T-helper 1 cell treated with Interleukin-12 subunit alpha and Interleukin-12 subunit beta and Interleukin-4 antibody, amounts not matched to agents 30 ng/mL and 1 ng/mL, for 36 hours (primary cell): Measurements from ENCODE around the gene NUP98. TPM values are rescaled to one million over a fixed set of nuclear protein-coding genes. Genes with fewer than 3 reads are reported as not detected.
"Not testable (repeated sequence)": the region's sequence is repeated elsewhere in the genome, so short reads cannot be mapped to it uniquely, and the experiment has no call there.

Source experiments
- intact Hi-C: fragments of 100-400 bp; cut with micrococcal nuclease; formaldehyde crosslinking; loops from one replicate; pipeline ENCODE4 v1.15.1; 2024
- total RNA-seq: library from RNA; stranded (reverse); gene quantifications from 2 replicates; pipeline ENCODE4 v1.2.3, GENCODE V29; 2022

NUP98 gene
- total RNA-seq, 1 donor from 2014 or later = 131 TPM

DNA sequence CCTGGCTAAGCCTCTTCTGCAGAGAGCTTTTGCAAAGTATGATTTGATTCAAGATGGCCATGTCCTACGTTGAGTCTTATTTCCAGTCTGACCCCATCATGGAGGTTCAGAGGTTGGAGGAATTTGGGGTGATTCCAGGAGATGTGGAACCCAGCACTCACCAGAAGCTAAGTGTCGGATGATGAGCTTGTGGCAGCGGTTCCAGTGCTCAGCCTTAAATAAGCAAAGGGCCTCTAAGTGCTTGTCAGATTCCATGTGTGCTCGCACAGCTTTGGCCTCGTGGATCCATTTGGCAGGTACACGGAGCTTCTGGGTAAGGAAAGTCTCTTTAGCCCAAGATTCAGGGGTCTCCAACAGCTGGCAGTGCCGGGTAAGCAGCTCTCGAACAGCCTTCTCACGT lies 114.3 kb downstream of the NUP98 start:
- intact Hi-C loops = no loop called here

DNA sequence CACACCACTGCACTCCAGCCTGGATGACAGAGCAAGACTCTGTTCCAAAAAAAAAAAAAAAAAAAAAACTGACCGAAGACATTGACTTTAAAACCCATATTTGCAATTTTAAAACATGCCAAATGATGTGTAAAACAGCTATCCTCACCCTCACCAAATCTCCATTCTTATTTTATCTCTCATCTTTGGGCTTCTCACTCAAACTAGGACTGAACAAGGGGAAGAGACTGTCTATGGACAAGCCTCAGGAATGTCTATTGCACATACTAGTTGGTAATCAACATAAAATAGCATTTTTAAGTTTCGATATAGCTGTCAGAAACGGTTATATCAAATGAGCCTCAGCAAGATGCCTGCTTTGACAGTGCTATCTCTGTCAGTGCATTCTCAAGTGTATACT lies 118.3 kb downstream of the NUP98 start:
- intact Hi-C loops = no loop called here

DNA sequence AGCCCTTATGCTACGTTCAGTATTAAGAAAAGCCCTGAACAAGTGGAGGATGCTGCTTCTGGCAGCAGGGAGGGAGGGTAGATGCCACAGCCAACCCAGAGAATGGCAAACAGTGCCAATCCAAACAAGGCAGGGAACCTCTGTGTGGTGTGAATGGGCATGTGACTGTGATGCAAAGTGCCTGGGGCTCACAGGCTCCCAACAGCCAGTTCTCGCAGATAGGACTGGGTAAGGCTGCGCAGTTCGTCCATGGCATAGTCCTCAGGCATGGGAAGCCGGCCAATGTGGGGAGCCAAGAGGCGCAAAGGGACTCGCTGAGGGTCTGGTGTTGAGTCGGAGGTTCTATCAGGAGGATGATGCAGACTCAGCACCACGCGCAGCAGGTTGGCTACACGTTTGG lies 121.4 kb downstream of the NUP98 start:
- intact Hi-C loops = no loop called here

DNA sequence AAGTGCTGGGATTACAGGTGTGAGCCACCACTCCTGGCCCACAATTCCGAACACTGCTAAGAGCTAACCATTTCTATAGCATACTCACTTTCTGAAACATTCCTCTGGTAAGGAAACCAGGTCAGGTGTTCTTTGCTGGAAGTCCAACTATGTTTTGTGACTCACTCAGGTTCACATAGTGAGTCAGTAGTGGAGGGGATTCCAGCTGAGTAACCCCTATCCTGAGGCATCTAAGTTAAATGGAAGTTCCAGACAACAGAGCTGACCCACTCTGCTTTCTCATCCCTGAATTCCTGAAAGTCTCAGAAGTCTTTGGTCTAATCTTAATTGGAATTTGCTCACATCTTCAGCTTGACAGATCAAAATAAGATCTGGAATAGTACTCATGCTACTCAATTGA lies 123.2 kb downstream of the NUP98 start:
- intact Hi-C loops = no loop called here

DNA sequence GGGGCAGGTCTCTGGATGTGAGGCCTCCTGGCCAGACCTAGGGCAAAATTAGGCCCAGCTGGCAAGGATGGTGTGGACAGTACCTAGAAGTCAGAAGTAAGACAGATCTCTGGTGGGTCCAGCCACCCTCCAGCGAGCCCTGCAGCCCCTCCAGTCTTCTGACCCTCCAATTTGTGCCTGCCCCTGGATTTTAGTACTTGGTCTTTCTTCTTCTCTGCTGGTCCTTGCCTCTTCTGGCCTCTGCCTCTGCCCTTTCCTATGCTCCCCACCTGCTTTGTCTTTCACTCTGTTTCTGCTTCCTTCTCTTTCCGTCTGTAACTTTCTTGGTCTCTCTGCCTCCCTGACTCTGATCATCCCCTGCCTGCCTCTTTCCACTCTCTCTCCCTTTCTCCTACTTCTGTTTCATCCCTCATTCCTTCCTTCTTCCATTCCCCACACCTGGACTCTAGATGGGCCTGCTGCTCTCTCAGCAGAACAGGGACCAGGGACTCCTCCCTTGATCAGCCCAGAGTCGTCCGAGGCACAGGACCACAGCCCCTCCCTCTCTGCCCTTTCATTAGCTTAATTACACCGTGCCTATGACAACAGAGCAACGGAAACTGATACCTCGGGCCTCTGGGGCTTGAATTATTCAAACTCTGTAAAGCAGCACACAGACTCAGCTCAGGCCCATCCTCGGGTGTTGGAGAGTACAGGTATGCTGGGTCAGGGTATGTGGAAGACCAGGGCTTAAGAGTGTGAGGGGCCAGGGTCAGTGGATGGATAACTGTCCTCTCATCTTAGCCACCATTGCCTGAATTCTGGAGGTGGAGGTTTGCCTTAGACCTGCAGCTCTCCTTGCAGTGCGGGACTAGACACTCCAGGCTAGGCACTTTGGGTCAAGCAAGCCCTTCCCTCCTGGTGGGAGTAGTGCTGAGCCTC lies 125.8 kb downstream of the NUP98 start, which contains the start of gene CHRNA10:
Gene CHRNA10 (minus strand): TSS at position 51 of the 921 bp plus-strand sequence. CDS start 72 bp downstream, outside the sequence.
- intact Hi-C loops = no loop called here

DNA sequence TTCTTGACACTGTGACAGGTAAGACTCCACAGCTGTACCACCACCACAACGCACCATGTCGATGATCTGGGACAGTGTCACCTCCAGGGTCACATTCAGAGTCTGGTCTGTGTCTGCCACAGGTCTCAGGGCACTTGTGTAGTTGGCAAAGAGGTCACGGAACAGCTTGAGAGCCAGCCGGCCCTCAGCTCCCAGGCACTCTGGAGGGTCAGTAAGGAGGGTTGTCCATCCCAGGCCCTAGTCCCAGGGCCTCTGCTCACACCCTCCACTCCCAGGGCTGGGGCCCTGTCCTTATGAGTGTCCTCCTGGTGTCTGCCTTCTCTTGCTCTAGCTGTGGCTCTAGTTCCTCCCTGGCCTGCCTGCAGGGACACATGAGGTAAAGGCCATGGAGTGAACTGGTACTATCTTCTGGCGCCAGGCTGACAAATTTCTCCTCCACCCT lies 127.6 kb downstream of the NUP98 start:
- intact Hi-C loops = no loop called here

DNA sequence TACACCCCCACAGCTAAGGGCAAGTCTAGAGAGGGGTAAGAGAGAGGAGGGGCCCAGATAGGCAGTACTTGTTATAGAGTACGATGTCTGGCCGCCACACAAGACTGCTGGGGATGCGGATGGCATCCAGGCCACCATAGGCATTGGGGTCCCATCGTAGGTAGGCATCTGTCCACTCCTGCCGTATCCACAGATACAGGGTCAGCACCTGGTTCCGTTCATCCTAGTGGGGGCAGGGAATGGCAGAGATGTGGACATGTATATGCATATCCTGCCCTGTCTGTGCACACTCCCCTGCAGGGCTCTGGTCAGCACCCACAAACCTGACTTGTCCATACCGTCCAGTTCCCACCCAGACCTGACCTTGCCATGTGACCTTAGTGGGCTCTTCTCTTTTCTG lies 128.2 kb downstream of the NUP98 start:
- intact Hi-C loops = no loop called here

DNA sequence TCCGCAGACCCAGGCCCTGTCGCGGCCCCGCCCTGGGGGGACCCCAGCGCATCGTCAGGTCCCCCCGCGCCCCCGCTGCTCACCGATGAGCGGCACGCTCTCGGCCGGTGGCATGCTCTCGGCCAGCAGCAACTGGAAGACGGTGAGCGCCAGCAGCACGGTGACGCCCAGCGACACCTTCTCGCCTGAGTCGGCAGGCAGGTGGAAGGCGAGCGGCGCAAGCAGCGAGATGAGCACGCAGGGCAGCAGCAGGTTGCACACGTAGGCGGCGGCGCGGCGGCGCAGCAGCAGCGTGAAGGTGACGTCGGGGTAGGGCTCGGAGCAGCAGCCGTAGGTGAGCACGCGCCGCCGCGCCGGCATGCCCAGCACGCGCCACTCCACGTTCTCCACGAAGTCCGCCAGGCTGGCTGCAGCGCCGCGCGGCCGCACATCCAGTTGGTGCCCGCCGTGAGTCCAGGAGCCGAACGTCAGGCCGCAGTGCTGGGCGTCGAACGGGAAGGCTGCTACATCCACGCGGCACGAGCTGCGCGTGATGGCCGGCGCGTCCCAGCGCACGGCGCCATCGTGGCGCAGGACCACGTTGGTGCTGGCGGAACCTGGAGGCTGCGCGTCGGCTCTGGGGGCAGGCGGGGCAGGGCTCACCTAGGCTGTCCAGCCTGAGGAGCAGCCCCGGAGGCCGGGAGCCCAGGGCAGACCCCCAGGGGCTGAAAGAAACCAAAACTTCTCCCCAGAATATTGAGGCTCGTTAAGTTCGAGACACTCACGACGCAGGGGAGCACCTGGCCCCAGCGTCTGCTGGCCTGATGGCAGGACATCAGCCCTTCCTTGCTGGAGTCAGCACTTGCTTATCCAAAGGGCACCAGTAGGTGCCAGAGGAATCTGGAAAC lies 130.0 kb downstream of the NUP98 start:
- intact Hi-C loops = no loop called here

DNA sequence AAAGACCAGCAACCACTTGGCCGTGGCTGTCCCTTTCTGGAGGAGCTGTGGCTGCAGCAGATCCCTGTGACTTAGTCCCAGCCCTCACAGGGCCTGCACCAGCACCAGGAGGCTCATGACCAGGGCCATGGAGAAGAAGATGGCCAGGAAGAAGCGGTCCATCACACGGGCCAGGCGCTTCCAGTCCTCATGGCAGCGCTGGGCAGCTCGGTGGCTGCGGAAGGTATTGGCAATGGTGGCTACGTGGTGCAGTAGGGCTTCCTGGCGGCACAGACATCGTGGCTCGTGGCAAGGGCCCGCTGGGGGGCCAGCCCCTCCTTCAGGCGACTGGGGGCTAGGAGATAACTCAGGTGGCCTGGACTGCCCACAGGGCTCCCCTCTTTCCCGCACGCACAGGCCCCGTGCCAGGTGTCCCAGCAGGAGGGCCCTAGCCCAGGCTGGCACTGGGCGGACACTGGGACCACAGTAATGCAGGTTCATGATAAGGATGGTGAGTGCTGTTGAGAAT lies 131.3 kb downstream of the NUP98 start:
- intact Hi-C loops = no loop called here

DNA sequence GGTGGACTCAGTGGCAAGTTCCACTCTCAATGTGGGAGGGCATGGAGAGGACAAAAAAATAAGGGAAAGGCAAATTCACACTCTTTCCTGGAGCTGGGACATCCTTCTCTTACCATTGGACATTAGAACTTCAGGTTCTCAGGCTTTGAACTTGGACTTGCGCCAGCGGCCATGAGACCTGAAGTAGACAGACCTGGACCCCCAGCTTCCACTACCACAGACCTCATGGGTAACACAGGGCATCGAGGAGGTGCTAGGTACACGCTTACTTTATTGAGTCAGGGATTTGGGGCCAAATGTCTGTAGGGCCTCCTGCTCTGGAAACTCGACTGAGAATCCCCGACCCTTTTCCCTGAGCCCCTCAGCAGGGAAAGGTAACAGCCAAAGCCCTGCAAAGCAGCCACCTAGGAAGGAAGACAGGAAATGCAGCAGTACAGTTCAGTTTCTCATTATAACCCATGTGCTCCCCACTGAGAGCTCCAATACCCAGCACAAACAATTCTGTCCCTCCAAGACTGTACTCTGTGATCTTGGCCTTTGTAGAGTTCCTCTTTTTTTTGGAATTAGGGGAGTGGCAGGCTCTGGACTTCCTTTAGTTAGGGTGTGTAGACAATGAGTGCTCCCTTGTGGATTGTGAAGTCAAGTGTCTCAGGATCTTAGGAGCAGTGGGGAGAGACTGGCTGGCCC lies 131.9 kb downstream of the NUP98 start:
- intact Hi-C loops = no loop called here

DNA sequence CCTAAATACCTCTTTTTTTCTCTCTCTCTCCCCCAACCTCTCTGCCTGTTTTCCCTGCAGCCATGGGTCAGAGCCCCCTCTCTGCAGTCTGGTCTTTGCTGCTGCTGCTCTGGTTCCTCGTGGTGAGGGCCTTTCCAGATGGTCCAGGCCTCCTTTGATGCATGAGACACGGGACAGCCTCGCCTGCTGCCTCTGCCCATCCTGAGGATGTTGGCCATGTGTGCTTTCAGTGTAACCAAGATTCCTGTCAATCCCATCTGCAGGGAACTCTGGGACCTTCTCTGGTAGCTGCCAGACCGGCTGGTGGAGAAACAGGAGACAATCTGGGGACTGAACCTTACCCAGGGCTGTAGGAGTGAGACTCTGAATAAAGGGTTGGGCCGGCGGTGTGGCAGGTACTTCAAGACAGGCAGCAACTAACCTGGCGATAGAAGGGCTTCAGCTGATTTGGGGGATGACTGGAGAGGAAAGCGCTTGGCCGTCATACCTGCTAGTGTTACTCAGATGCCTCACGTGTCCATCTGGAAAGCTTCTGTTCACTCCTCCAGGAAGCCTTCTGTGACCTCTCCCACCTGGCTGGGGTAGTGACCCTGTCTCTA lies 133.2 kb downstream of the NUP98 start:
- intact Hi-C loops = no loop called here

DNA sequence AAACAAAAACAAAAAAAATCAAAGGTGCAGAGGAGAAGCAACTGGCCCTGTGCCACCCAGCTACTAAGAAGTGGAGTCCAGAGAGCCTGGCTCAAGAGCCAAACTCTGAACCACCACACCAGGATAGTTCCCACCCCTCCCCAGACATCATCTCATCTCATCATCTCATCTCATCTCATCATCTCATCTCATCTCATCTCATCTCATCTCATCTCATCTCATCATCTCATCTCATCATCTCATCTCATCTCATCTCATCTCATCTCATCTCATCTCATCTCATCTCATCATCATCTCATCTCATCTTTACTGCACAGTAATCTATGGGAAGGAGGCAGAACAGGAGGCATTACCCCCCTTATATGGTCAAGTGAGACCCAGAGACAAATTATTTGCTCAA lies 134.5 kb downstream of the NUP98 start:
- intact Hi-C loops = no loop called here

DNA sequence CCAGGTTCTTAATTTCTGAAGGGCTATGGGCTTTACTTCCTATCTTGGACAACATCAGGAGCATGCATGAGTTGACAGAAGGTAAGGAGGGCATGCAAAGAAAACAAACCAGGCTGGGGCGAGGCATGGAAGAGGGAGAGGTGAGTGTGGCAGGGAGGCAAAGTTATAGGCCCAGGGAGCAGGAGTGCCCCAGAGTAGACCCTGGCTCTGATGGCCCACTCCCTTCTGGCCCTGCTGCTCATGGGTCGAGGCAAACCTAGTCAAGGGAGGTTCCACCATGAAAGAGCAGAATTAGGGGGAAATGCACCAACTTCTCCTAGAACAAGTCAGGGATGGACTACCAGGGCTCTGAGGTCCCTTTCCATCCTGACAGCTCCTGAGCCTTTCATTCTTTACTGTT lies 136.4 kb downstream of the NUP98 start:
- intact Hi-C loops = no loop called here

DNA sequence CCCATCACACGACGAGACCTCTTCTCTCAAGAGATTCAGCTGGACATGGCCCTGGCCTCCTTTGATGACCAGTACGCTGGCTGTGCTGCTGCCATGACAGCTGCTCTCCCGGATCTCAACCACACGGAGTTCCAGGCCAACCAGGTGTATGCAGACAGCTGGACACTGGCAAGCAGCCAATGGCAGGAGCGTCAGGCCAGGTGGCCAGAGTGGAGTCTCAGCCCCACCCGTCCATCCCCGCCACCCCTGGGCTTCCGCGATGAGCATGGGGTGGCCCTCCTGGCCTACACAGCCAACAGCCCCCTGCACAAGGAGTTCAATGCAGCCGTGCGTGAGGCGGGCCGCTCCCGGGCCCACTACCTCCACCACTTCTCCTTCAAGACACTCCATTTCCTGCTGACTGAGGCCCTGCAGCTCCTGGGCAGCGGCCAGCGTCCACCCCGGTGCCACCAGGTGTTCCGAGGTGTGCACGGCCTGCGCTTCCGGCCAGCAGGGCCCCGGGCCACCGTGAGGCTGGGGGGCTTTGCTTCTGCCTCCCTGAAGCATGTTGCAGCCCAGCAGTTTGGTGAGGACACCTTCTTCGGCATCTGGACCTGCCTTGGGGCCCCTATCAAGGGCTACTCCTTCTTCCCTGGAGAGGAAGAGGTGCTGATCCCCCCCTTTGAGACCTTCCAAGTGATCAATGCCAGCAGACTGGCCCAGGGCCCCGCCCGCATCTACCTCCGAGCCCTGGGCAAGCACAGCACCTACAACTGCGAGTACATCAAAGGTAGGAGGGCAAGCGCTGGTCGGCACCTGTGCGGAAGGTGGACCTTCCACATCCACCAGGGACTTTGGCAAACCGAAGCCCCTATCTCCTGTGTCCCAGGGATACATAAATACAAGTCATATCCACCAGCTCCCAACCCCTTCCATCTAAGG lies 137.5 kb downstream of the NUP98 start:
- intact Hi-C loops = no loop called here

DNA sequence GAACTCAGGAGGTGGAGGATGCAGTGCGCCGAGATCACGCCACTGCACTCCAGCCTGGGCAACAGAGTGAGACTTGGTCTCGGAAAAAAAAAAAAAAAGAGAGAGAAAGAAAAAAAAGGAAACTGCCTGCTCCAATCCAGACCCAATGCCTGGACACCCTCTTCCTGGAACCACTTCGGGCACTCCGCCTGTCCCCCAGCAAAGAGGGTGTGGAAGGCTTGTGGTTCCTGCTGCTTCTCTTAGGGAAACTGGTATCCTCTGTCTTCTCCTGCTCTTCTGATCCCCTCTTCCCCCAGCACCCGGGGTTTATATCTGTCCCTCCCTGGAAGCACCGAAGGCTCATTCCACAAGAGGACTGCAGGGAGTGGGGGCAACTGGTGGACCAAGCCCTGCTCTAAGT lies 139.1 kb downstream of the NUP98 start:
- intact Hi-C loops = no loop called here

DNA sequence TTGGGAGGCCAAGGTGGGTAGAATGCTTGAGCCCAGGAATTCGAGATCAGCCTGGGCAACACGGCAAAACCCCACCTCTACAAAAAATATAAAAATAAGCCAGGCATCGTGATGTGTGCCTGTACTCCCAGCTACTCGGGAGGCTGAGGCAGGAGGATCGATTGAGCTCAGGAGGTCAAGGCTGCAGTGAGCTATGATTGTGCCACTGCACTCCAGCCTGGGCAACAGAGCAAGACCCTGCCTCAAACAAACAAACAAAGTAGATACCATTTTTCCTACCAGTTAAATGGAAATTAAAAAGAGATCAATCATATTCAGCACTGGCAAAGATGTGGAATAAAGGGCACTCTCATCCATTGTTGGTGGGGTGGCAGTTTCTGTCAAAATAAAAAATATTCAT lies 140.0 kb downstream of the NUP98 start:
- intact Hi-C loops = not testable (repeated sequence)

DNA sequence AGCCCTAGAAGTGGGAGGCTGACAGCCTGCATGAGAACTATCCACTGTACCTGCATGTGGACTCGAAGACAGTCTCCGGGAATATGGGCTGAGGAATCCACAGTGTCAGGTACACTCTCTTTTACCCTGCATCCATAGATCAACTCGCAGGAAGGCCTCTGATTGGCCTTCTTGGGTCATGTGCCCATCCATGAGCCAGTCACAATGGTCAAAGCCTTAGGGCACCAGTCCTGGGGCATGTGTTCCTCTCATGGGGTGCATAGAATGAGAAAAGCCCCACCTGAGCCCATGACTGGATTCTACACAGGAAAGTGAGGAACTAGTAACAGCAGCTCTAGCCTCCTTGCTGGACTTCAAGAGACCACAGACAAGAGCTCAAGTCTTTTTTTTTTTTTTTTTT lies 141.8 kb downstream of the NUP98 start:
- intact Hi-C loops = no loop called here

DNA sequence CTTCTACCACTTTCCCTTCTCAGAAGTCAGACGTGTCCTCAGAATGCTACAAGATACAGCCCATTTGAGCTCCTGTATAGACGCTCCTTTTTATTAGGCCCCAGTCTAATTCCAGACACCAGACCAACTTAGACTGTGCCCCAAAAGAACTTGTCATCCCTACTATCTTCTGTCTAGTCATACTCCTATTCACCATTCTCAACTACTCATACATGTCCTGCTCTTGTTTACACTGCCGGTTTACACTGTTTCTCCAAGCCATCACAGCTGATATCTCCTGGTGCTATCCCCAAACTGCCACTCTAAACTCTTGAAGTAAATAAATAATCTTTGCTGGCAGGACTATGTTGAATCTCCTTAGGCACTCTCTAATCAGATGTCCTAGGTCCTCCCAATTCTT lies 144.8 kb downstream of the NUP98 start:
- intact Hi-C loops = not testable (repeated sequence)

DNA sequence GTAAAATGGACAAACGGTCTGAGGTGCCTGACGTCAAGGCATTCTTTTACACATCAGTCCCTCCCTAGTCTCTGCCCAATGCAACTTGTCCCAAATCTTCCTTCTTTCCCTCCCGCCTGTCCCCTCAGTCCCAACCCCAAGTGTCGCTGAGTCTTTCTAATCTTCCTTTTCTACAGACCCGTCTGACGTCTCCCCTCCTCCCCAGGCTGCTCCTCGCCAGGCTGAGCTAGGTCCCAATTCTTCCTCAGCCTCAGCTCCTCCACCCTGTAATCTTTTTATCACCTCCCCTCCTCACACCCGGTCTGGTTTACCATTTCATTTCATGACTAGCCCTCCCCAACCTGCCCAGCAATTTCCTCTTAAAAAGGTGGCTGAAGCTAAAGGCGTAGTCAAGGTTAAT lies 148.0 kb downstream of the NUP98 start:
- intact Hi-C loops = not testable (repeated sequence)

DNA sequence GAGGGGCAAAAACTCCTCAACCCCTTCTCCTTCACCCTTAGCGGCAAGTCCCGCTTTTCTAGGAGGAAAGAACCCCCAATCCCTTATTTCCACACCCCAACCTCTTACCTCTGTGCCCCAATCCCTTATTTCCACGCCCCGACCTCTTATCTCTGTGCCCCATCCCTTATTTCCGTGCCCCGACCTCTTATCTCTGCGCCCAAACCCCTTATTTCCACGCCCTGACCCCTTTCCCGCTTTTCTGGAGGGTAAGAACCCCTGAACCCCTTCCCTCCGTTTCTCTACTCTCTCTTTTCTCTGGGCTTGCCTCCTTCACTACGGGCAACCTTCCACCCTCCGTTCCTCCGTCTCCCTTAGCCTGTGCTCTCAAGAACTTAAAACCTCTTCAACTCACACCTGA lies 148.5 kb downstream of the NUP98 start:
- intact Hi-C loops = not testable (repeated sequence)
